Mucosa of descending colon (tissue), 3 donors: ENCODE measurements around the gene NFIA. TPM values are rescaled to one million over a fixed set of nuclear protein-coding genes. Genes with fewer than 3 reads are reported as not detected.

Experiments
- ATAC-seq: fragments of 200-7000 bp; cut with Tn5 transposase; one replicate; pipeline ENCODE4 v1.9.1; 2020; ENCODE audit warnings: mild to moderate bottlenecking, moderate library complexity
- DNase-seq, 3 donors: peaks; one replicate each; pipeline ENCODE4 v3.0.0-alpha.2; 2020
- H3K36me3 ChIP-seq: fragments of 200-600 bp; one replicate; pipeline ENCODE4 v1.8.0; 2021; ENCODE audit warnings: low read depth, mild to moderate bottlenecking
- H3K4me1 ChIP-seq: fragments of 200-600 bp; one replicate; pipeline ENCODE4 v1.8.0; 2021; ENCODE audit warnings: low read depth, mild to moderate bottlenecking
- H3K4me3 ChIP-seq: fragments of 200-600 bp; one replicate; pipeline ENCODE4 v1.8.0; 2021; ENCODE audit warnings: mild to moderate bottlenecking
- H3K9me3 ChIP-seq: fragments of 200-600 bp; one replicate; pipeline ENCODE4 v1.8.0; 2021; ENCODE audit warnings: mild to moderate bottlenecking
- intact Hi-C, 2 donors: fragments of 100-400 bp; cut with DNase I in 1 of 2; cut with micrococcal nuclease in 1 of 2; formaldehyde crosslinking; loops; one replicate each; pipeline versions ENCODE4 v1.11.0 to v1.11.1; 2022; cut with DNase I, micrococcal nuclease
- total RNA-seq, 3 donors: library from RNA; stranded (reverse); fragmentation: NEBNext Ultra II Directional in 2 of 3; extraction: Animal tissue kit (Norgen Biotek cat#: 25700) in 2 of 3; gene quantifications; one replicate each; pipeline versions ENCODE4 v1.2.1 to v1.2.4, GENCODE V29; 2021 to 2023
- TF ChIP-seq, protein P1 (sequence below): fragments of 200-600 bp; IDR thresholded peaks from one replicate; pipeline ENCODE4 v1.8.0; 2022; ENCODE audit warnings: antibody characterized with exemption, mild to moderate bottlenecking
- donor health status: DM: no; HTN: no; CAD: no; lungs with moderate emphysema.
- donor health status: DM: no; HTN: no; CAD: no.
- donor health status: DM: no; HTN: yes; CAD: no.

Gene NFIA
- total RNA-seq, 3 donors from 2014 or later, result 46.4 to 145 (median 51.1) TPM

DNA sequence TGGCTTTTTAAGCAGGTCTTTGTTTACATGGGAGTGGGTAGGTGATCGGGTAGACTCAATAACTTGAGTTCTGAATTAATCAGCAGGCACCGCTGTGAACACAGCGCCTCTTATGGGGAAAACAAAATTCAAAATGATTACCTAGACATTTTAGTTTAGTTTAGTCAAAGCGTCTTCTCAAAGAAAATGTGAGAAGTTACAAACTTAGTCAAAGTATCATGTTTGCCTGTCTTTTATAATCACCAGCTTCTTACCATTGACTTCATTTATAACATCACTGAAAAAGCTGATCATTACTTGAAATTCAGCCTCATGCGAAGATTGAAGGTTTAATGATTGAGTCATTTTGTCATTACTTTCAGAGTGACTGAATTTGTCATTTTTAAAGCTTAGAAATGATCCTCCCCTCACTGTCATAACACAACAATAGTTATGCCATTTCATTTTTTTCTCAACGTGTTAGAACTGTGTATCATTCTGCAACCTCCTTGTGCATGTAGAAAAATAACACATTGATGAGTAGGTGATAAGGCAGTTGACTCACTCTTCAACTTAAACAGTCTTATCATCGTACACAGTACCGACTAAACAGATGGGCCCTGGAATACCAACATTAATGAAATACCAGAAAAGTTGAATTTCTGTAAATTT is 188.5 kb downstream of the NFIA start:
- DNase-seq, result no peak

GRCh38 chr1:61271412-61271789 is 189.0 kb downstream of the NFIA start:
- intact Hi-C loops, result no loop called here
- ATAC-seq (no peak), DNase-seq (no peak)
- Histone ChIP-seq H3K4me1 (no peaks in the 10 kb centered on the region), H3K36me3 (no peaks in the 10 kb centered on the region), H3K9me3 (no peaks in the 10 kb centered on the region), H3K4me3 (no peak overlapping the region)
- TF ChIP-seq, protein P1, sequence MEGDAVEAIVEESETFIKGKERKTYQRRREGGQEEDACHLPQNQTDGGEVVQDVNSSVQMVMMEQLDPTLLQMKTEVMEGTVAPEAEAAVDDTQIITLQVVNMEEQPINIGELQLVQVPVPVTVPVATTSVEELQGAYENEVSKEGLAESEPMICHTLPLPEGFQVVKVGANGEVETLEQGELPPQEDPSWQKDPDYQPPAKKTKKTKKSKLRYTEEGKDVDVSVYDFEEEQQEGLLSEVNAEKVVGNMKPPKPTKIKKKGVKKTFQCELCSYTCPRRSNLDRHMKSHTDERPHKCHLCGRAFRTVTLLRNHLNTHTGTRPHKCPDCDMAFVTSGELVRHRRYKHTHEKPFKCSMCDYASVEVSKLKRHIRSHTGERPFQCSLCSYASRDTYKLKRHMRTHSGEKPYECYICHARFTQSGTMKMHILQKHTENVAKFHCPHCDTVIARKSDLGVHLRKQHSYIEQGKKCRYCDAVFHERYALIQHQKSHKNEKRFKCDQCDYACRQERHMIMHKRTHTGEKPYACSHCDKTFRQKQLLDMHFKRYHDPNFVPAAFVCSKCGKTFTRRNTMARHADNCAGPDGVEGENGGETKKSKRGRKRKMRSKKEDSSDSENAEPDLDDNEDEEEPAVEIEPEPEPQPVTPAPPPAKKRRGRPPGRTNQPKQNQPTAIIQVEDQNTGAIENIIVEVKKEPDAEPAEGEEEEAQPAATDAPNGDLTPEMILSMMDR, result no peak

More for the DNA sequence above, 188.5 kb downstream of the NFIA start:
- no peak overlapping the region for H3K4me3 ChIP-seq
- TF ChIP-seq, protein P1, result no peak
- no peaks in the 10 kb centered on the region for H3K4me1 ChIP-seq
- no peaks in the 10 kb centered on the region for H3K36me3 ChIP-seq
- intact Hi-C loops, result no loop called here
- no peaks in the 10 kb centered on the region for H3K9me3 ChIP-seq
- no peak for ATAC-seq

DNA sequence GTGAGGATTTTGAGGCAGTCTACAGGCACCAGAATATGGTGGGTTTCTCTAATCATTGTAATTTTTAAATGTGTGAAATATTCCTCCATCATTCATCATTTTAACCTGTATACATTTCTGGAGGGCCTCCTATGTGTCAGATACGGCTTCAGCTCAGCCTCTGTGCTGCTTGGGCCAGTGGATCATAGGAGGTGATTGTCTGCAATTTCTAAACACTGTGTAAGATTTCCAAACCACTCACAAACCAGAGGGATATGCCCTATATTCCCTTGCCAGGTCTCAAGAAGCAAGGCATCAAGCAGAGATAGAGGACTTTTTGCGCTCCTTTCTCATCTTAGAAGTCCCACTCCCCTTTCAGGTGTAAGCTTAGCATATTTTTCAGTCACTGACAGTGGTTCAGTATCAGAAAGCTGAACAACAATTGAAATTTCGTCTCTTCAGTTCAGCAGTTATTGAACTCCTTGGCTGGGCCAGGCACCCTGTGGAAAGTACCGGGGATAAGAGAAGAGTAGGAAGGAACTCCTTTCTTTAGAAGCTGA is 190.9 kb downstream of the NFIA start:
- DNase-seq, result no peak
- TF ChIP-seq, protein P1, result no peak
- H3K4me1 ChIP-seq, result no peaks in the 10 kb centered on the region
- H3K9me3 ChIP-seq, result no peaks in the 10 kb centered on the region
- no peak overlapping the region for H3K4me3 ChIP-seq
- H3K36me3 ChIP-seq, result no peaks in the 10 kb centered on the region
- intact Hi-C loops, result no loop called here
- ATAC-seq, result no peak

- Histone ChIP-seq H3K4me3 (no peak overlapping the region), H3K4me1 (no peaks in the 10 kb centered on the region), H3K9me3 (no peaks in the 10 kb centered on the region), H3K36me3 (no peaks in the 10 kb centered on the region)
- TF ChIP-seq, protein P1, result no peak
- ATAC-seq (no peak), DNase-seq (no peak)
- intact Hi-C loops, result no loop called here
Measured at GRCh38 chr1:61273861-61274260, 191.5 kb downstream of the NFIA start.

DNA sequence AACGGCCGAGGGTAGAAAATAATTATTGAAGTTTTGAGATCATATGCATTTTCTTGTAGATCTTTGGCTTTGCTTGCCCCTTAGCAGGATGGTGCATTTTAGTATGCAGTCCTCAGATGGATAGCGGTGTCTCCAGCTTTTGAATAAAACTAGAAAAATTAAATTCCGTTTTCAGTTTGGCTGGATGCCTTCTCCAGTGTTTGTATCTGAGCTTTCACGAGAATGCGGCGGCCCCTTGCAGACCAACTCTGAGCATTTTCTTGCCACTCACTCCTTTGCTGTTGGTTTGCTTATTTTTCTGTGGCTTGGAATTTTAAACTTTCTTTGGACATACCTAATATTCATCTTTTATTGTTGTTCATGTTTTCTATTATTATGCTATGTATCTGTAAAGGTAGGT is 192.6 kb downstream of the NFIA start:
- Histone ChIP-seq H3K4me3 (no peak overlapping the region), H3K9me3 (no peaks in the 10 kb centered on the region), H3K4me1 (no peaks in the 10 kb centered on the region), H3K36me3 (no peaks in the 10 kb centered on the region)
- intact Hi-C loops, result no loop called here
- ATAC-seq (no peak), DNase-seq (no peak)
- TF ChIP-seq, protein P1, result no peak

GRCh38 chr1:61276246-61276645 is 193.9 kb downstream of the NFIA start:
- no peaks in the 10 kb centered on the region for H3K4me1 ChIP-seq

More at GRCh38 chr1:61276246-61276645, 193.9 kb downstream of the NFIA start:
- DNase-seq (no peak), ATAC-seq (no peak)
- TF ChIP-seq, protein P1, result no peak
- H3K9me3 ChIP-seq, result no peaks in the 10 kb centered on the region
- intact Hi-C loops, result no loop called here
- no peaks in the 10 kb centered on the region for H3K36me3 ChIP-seq
- no peak overlapping the region for H3K4me3 ChIP-seq
